GM21737 (cell line): ENCODE measurements around the gene CFAP74.

Source experiments
- ATAC-seq: cut with Tn5 transposase; IDR thresholded peaks from one replicate; pipeline ENCODE4 v1.9.1; 2021; ENCODE audit warnings: mild to moderate bottlenecking, moderate library complexity; ENCODE audit not compliant: unreplicated experiment

CFAP74 gene

DNA sequence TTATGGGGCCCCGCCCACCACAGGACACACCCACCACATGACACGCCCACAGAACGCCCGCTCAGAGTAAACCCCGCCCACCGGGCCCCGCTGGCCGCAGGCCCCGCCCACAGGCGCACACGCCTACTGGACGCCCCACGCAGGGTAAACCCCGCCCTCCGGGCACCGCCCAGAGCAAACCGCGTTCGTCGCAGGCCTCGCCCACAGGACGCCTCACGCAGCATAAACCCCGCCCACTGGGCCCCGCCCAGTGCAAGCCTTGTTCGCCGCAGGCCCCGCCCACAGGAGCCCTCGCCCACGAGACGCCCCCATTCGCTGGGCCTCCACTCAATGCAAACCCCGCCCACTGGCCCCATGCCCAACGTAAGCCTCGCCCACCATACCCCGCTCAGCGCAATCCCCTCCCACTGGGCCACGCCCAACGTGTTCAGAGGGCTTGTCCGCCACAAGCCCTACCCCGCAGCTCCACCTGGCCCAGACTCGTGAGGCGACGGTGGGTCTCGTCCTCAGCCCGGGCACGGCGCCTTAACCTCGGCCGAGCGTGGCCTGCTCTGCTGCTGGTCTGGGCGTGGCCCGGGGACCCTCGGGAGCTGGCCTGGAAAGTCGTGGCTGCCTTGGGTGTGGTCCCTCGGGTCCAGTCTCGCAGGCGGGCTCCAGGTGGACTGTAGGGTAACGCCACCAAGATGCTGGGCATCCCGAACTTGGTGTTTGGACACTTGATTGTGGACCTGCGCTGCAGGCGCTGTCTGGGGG lies 84.1 kb downstream of the CFAP74 start:
- ATAC-seq: peak; percentile 63

- peak; percentile 11 for ATAC-seq
Measured at GRCh38 chr1:1918901-1919303, 84.7 kb downstream of the CFAP74 start, which contains the start of gene TMEM52. TMEM52 (minus strand) TSS chr1:1919279; CDS start chr1:1919265, 14 bp downstream.

DNA sequence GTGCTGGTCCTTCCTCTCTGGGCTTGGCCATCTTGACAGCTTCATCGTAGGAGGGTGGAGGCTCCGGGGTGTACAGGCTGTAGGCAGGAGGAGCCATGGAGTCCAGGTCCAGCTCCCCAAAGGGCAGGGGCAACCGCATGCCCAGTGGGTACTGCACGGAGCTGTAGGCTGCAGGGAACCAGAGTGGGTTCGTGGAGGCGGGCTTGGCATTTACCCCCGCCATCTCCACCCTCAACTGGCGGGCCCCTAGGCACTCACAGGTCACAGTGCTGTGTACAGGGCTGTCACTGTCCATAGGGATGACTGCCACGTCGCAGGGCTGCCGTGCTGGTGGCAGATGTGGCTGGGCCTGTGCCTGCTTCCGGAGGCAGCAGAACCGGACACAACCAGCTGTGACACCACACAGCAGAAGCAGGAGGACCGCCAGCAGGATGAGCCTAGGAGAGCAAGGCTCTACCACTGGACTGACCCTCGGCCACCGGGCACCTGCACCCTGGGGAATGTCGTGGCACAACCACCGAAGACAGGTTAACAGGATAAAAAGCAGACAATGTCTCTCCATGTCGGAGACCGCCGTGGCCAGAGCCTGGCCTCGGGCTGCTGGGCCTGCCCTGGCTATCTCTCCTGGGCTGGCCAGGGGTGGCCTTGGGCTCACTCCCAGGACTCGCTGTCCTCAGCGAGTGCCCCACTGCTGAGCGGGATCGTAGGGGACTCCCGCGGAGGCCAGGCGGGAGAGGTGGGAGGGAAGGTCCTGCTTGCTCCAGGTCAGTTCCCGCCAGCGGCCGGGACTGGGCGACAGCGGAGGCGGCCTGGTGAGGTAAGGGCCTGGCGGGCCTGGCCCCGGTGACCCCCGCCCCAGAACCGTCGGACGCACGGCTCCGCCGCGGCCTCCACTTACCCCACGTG lies 85.3 kb downstream of the CFAP74 start:
- ATAC-seq: no peak

GRCh38 chr1:1917304-1917976 lies 86.1 kb downstream of the CFAP74 start:
- ATAC-seq: no peak

DNA sequence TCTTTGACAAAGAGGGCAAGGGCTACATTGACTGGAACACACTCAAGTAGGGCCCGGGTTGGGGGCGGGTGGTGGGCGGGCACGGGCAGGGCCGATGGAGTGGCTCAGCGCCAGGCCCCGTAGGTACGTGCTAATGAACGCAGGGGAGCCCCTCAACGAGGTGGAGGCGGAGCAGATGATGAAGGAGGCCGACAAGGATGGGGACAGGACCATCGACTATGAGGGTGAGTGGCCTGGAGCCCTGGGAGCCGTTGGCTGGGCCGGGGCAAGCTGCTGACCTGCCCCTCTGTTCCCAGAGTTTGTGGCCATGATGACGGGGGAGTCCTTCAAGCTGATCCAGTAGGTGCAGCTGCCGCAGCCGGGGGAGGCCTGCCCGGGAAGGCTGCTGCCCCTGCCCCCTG lies 86.7 kb downstream of the CFAP74 start:
- ATAC-seq: no peak

DNA sequence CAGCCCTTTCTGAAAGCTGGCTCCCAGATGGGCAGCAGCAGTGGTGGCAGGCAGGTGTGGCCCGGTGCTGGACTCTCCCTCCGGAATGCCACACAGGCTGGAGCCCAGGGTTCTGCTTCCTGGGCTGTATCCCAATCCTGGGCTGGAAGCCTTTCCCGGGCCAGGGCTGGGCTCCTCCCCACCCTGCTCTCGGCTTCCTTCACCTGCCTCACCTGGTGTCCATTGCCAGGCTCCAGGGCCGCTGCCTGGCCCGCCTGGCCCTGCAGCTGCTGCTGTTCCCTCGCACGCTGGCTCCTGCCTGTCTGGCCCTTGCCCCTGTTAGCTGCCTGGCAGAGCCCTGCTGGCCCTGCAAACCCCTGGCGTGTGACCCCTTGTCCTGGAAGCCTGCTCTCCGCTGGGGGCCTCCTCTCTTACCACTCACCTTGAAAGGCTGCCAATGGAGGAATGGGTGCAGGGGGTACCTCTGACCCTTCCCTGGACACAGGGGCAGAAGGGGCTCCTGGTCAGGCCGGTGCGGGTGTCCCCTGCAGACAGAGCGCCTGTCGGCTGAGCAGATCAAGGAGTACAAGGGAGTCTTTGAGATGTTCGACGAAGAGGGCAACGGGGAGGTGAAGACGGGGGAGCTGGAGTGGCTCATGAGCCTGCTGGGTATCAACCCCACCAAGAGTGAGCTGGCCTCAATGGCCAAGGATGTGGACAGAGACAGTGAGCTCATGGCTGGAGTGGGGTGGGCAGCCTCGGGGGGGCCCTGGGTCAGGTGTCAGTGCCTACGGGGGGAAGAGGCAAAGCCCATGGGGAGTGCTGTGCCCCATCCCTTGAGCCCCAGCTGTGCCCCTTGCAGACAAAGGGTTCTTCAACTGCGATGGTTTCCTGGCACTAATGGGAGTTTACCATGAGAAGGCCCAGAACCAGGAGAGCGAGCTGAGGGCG lies 87.4 kb downstream of the CFAP74 start:
- no peak for ATAC-seq

DNA sequence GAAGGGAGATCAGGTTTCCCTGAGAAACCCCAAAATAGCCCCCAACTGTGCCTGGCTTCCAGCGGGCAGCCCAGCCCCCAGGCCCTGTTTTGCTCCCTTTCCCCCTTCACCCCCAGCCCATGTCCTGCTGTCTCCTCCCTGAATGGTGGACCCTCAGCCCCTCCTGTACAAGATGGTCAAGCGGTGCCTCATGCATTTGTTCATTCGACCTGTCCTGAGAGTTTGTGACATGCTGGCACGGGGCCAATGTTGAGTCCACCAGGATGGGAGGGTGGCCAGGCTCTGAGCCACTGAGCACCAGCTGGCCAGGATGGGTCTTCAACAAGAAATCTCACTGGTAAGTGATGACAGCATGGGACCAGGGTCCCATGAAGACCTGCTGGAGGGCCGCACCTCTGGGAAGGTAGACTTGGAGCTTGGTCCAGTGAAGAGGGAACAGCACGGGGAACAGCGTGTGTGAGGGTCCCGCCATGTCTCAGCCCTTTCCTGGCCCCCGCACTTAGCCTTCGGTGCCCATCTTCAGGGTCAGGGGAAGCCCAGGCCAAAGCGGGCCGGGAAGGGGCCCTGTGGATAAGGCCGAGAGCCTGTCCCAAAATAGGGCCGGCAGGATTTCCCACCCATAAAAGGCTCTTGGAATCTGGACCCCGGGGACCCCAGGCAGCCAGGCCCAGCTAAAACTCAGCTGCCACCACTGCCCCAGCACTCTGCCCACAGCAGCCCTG lies 88.5 kb downstream of the CFAP74 start, which contains the start of gene CALML6:
Gene CALML6 (plus strand): TSS at position 290 of the 722 bp plus-strand sequence. CDS start 21 bp downstream, at position 311.
- ATAC-seq: no peak

GRCh38 chr1:1914101-1914970 lies 89.2 kb downstream of the CFAP74 start:
- no peak for ATAC-seq

DNA sequence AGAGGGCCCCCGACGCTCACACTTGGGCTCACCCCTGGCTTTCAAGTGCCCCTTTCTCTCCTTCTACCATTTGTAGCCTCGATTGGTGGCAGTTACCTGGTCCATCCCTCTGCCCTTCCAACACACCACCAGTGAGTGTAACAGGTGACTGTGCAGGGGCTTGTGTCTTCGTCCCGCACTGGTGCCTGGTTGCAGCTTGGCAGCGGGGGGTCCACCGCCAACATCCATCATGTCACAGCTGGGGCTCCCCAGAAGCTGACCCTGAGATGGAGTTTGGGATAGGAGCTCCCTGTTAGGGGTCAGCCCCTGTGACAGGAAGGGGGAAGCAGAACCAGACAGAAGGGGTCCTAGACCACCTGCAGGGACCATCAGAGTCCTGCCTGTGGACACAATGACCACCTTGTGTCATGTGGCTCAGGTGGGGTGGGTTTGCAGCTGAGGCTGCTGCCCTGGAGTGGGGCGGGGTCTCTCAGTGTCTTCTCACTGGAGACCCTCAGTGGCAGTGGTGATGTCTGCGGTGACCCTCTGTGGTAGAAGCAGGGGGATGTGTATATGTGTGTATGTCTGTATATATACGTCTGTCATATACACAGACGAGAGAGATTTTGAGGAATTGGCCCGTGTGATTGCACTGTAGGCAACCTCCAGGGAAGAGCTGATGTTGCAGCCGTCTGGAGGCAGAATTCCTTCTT lies 92.1 kb downstream of the CFAP74 start:
- ATAC-seq: no peak

- no peak for ATAC-seq
Measured at GRCh38 chr1:1910651-1911331, 92.8 kb downstream of the CFAP74 start.

DNA sequence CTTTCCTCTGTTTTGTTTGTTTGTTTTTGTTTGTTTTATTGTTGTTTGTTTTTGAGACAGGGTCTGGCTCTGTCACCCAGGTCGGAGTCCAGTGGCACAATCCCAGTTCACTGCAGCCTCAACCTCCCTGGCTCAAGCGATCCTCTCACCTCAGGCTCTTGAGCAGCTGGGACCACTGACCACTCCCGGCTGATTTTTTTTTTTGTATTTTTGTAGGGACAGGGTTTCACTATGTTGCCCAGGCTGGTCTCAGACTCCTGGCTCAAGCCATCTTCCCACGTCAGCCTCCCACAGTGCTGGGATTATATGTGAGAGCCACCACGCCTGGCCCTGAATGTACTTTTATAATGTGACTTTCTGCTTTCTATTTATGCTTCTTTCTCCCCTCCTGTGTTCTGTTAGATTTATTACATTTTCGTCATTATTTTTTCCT lies 93.5 kb downstream of the CFAP74 start:
- no peak for ATAC-seq

DNA sequence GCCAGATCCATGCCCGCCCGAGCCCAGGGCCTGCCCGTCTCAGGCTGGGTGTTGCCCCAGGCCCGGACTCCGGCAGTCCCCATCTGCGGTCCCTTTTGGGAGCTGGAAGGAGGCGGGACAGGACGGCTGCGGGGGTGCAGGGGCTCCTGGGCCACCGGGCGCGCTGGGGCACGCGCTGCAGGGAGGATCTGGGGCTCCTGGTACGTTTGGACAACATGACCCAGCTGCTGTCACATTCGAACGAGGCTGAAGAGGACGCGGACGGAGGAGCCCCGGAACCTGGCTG lies 95.1 kb downstream of the CFAP74 start:
- ATAC-seq: peak; percentile 14

- no peak for ATAC-seq
Measured at GRCh38 chr1:1907098-1907736, 96.4 kb downstream of the CFAP74 start.

DNA sequence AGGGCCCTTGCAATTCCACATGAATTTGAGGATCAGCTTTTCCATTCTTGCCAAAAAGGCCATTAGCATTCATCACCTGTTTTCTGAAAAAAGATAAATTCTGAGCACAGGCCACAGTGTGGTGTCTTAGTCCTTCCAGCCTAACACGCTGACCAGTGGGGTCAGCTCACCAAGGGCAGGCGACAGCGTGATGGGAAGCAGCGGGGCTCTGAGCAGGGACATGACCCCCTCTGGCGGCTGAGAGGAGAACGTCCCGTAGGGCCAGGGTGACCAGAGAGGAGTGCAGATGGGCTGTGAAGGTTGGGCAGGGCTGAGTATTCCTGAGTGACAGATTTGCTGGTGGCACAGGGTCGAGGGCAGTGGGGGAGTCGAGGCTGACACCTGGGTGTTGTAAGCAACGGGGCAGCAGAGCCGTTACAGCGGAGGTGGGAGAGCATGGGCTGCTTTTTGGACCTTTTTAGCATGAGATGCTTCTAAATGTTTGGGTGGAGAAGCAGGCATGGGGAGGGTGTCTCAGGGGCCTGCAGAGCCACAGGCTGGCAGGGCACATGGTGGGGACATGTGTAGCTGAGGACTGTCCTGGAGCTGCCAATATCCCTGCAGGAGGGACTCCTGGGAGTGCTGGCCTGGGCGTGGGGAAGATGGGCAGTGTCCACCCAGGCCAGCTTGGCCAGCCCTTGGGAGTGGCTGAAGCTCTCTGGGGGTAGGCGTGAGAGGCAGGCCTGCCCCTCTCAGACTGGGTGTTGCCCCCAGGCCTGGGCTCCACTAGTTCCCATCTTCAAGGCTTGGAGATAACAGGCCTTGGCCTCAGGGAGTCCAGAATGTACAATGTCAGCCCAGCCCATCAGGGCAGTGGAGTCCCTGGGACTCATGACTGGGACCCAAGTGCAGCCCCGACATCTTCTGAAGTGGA lies 97.1 kb downstream of the CFAP74 start:
- no peak for ATAC-seq

DNA sequence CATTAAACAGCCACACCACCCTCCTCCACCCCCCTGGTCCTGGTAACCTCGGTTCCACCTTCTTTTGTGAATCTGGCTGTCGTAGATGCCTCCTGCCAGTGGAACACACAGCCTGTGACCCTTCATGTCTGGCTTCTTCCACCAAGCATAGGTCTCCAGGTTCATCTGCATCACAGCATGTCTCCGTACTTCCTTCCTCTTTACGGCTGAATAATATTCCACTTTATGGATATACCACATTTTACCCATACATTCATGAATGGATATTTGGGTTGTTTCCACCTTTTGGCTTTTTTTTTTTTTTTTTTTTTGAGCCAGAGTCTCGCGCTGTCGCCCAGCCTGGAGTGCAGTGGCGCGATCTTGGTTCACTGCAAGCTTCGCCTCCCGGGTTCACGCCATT lies 100.4 kb downstream of the CFAP74 start:
- ATAC-seq: no peak
